ENCODE data around the gene ZNF48.
A peak's percentile ranks its signal among the peaks of the same experiment; 100 is the strongest.

Gene ZNF48

GRCh38 chr16:30355144-30355953 is 39.9 kb upstream of the ZNF48 start, which contains the start of gene CD2BP2:
Gene CD2BP2 (minus strand): TSS chr16:30355308. CDS start chr16:30354681, 627 bp downstream.
- Histone ChIP-seq H3K36me3 (replicated peaks in 1 of 2; ENCODE audit: control insufficient read depth in 2 of 2, insufficient read depth in 2 of 2, low read length in 2 of 2) (peaks cover 39 to 74% of the 10 kb centered on the region in 2 donors), H3K9me3 (replicated peaks in 1 of 2; ENCODE audit: control insufficient read depth in 2 of 2, insufficient read depth in 1 of 2, low read depth in 1 of 2, low read length in 2 of 2) (no peaks in the 10 kb centered on the region), H3K4ac (ENCODE audit: low read length) (peak within 1 kb of the TSS; percentile 79), H2BK12ac (ENCODE audit: low read length) (no peak within 1 kb of the TSS), H3K4me3 (ENCODE audit: low read length in 2 of 2) (peak within 1 kb of the TSS; percentile 86 to 97), H3K4me2 (ENCODE audit: insufficient read depth, low read length, poor library complexity, severe bottlenecking) (peak within 1 kb of the TSS; percentile 91), H2BK5ac (ENCODE audit: low read length) (peak within 1 kb of the TSS; percentile 62), H3K14ac (ENCODE audit: low read length) (peak within 1 kb of the TSS; percentile 100), H3K4me1 (ENCODE audit: control insufficient read depth in 2 of 2, insufficient read depth in 1 of 2, low read depth in 1 of 2, low read length in 2 of 2) (peaks cover 8 to 10% of the 10 kb centered on the region in 2 donors), H2AK5ac (ENCODE audit: low read depth, low read length) (peak within 1 kb of the TSS; percentile 96), H2AFZ (ENCODE audit: low read length) (peak within 1 kb of the TSS; percentile 93), H3K79me1 (ENCODE audit: low read depth, low read length) (peaks cover 14% of the 10 kb centered on the region), H3K23ac (ENCODE audit: low read depth, low read length, poor library complexity) (peak within 1 kb of the TSS; percentile 69), H2BK15ac (ENCODE audit: low read length) (peak within 1 kb of the TSS; percentile 93), H3K18ac (ENCODE audit: low read length) (peak within 1 kb of the TSS; percentile 99), H4K8ac (ENCODE audit: low read depth, low read length) (peak within 1 kb of the TSS; percentile 97), H3K27ac (replicated peaks; ENCODE audit: low read length) (peak within 1 kb of the TSS; percentile 94), H4K91ac (ENCODE audit: low read depth, low read length, poor library complexity) (peak within 1 kb of the TSS; percentile 73), H3K9ac (ENCODE audit: low read depth, low read length, poor library complexity) (peak within 1 kb of the TSS; percentile 97), H2BK120ac (ENCODE audit: low read depth, low read length) (peak within 1 kb of the TSS; percentile 88), H3K27me3 (ENCODE audit: control insufficient read depth in 3 of 3, insufficient read depth in 3 of 3, low read depth in 1 of 3, low read length in 3 of 3) (no peaks in the 10 kb centered on the region)
- DNase-seq (ENCODE audit: low spot score), result peak; percentile 99
- WGBS, 2 donors (ENCODE audit: extremely low coverage in 2 of 2, insufficient read length in 2 of 2, insufficient replicate concordance in 1 of 2), result no CpG with 5 or more reads among the region's 45 CpGs

- no peak overlapping the region for H2BK120ac ChIP-seq (ENCODE audit: low read depth, low read length)
- no peak overlapping the region for H4K8ac ChIP-seq (ENCODE audit: low read depth, low read length)
- H2BK15ac ChIP-seq (ENCODE audit: low read length), result peak overlapping the region; percentile 93
- peak overlapping the region; percentile 93 for H3K18ac ChIP-seq (ENCODE audit: low read length)
- H3K27ac ChIP-seq (replicated peaks; ENCODE audit: low read length), result peak overlapping the region; percentile 94
- H3K27me3 ChIP-seq (ENCODE audit: control insufficient read depth in 3 of 3, insufficient read depth in 3 of 3, low read depth in 1 of 3, low read length in 3 of 3), result no peaks in the 10 kb centered on the region
- no peak overlapping the region for H3K14ac ChIP-seq (ENCODE audit: low read length)
- peak overlapping the region; percentile 93 for H2AFZ ChIP-seq (ENCODE audit: low read length)
- H4K91ac ChIP-seq (ENCODE audit: low read depth, low read length, poor library complexity), result no peak overlapping the region
- H3K4me1 ChIP-seq (ENCODE audit: control insufficient read depth in 2 of 2, insufficient read depth in 1 of 2, low read depth in 1 of 2, low read length in 2 of 2), result peaks cover 8 to 10% of the 10 kb centered on the region in 2 donors
- H2BK5ac ChIP-seq (ENCODE audit: low read length), result peak overlapping the region; percentile 30
- no peak overlapping the region for H2BK12ac ChIP-seq (ENCODE audit: low read length)
- no peaks in the 10 kb centered on the region for H3K9me3 ChIP-seq (replicated peaks in 1 of 2; ENCODE audit: control insufficient read depth in 2 of 2, insufficient read depth in 1 of 2, low read depth in 1 of 2, low read length in 2 of 2)
- no peak overlapping the region for H3K4ac ChIP-seq (ENCODE audit: low read length)
- peak overlapping the region; percentile 91 for H3K4me2 ChIP-seq (ENCODE audit: insufficient read depth, low read length, poor library complexity, severe bottlenecking)
- no CpG with 5 or more reads among the region's 7 CpGs for WGBS, 2 donors (ENCODE audit: extremely low coverage in 2 of 2, insufficient read length in 2 of 2, insufficient replicate concordance in 1 of 2)
- peak overlapping the region; percentile 97 for H3K9ac ChIP-seq (ENCODE audit: low read depth, low read length, poor library complexity)
- no peak for DNase-seq (ENCODE audit: low spot score)
- peaks cover 34 to 73% of the 10 kb centered on the region in 2 donors for H3K36me3 ChIP-seq (replicated peaks in 1 of 2; ENCODE audit: control insufficient read depth in 2 of 2, insufficient read depth in 2 of 2, low read length in 2 of 2)
- peak overlapping the region; percentile 96 for H2AK5ac ChIP-seq (ENCODE audit: low read depth, low read length)
- H3K79me1 ChIP-seq (ENCODE audit: low read depth, low read length), result peaks cover 14% of the 10 kb centered on the region
- H3K4me3 ChIP-seq (ENCODE audit: low read length in 2 of 2), result peak overlapping the region; percentile 80 to 86
- no peak overlapping the region for H3K23ac ChIP-seq (ENCODE audit: low read depth, low read length, poor library complexity)
Observed at GRCh38 chr16:30355954-30356308, 39.3 kb upstream of the ZNF48 start.

- no CpG with 5 or more reads among the region's 12 CpGs for whole genome bisulfite sequencing, 2 donors (ENCODE audit: extremely low coverage in 2 of 2, insufficient read length in 2 of 2, insufficient replicate concordance in 1 of 2)
- peak overlapping the region in 1 of 2 donors; percentile 86 for H3K4me3 ChIP-seq (ENCODE audit: low read length in 2 of 2)
Observed at GRCh38 chr16:30356401-30357084, 38.7 kb upstream of the ZNF48 start.

More at GRCh38 chr16:30356401-30357084, 38.7 kb upstream of the ZNF48 start:
- no peak overlapping the region for H2BK12ac ChIP-seq (ENCODE audit: low read length)
- no peak overlapping the region for H2BK120ac ChIP-seq (ENCODE audit: low read depth, low read length)
- H3K14ac ChIP-seq (ENCODE audit: low read length), result no peak overlapping the region
- H3K4me2 ChIP-seq (ENCODE audit: insufficient read depth, low read length, poor library complexity, severe bottlenecking), result peak overlapping the region; percentile 91
- H3K36me3 ChIP-seq (replicated peaks in 1 of 2; ENCODE audit: control insufficient read depth in 2 of 2, insufficient read depth in 2 of 2, low read length in 2 of 2), result peaks cover 30 to 70% of the 10 kb centered on the region in 2 donors
- no peak overlapping the region for H3K4ac ChIP-seq (ENCODE audit: low read length)
- H2AK5ac ChIP-seq (ENCODE audit: low read depth, low read length), result peak overlapping the region; percentile 96
- H3K27me3 ChIP-seq (ENCODE audit: control insufficient read depth in 3 of 3, insufficient read depth in 3 of 3, low read depth in 1 of 3, low read length in 3 of 3), result no peaks in the 10 kb centered on the region
- H4K91ac ChIP-seq (ENCODE audit: low read depth, low read length, poor library complexity), result no peak overlapping the region
- no peak overlapping the region for H3K23ac ChIP-seq (ENCODE audit: low read depth, low read length, poor library complexity)
- H3K9ac ChIP-seq (ENCODE audit: low read depth, low read length, poor library complexity), result peak overlapping the region; percentile 97
- no peak overlapping the region for H4K8ac ChIP-seq (ENCODE audit: low read depth, low read length)
- H2BK5ac ChIP-seq (ENCODE audit: low read length), result peak overlapping the region; percentile 30
- peak overlapping the region; percentile 94 for H3K27ac ChIP-seq (replicated peaks; ENCODE audit: low read length)
- no peak overlapping the region for H2BK15ac ChIP-seq (ENCODE audit: low read length)
- DNase-seq (ENCODE audit: low spot score), result no peak
- peaks cover 14% of the 10 kb centered on the region for H3K79me1 ChIP-seq (ENCODE audit: low read depth, low read length)
- H3K18ac ChIP-seq (ENCODE audit: low read length), result no peak overlapping the region
- H3K4me1 ChIP-seq (ENCODE audit: control insufficient read depth in 2 of 2, insufficient read depth in 1 of 2, low read depth in 1 of 2, low read length in 2 of 2), result peaks cover 8 to 10% of the 10 kb centered on the region in 2 donors
- no peak overlapping the region for H2AFZ ChIP-seq (ENCODE audit: low read length)
- no peaks in the 10 kb centered on the region for H3K9me3 ChIP-seq (replicated peaks in 1 of 2; ENCODE audit: control insufficient read depth in 2 of 2, insufficient read depth in 1 of 2, low read depth in 1 of 2, low read length in 2 of 2)
